Ectodermal cell (in vitro differentiated cells): ENCODE measurements around the gene CKAP2.
"Not testable (repeated sequence)": the region's sequence is repeated elsewhere in the genome, so short reads cannot be mapped to it uniquely, and the experiment has no call there.

Experiments
- H3K27ac ChIP-seq: 2 replicates; pipeline ENCODE4 v1.7.0; 2013; ENCODE audit warnings: mild to moderate bottlenecking, low read depth, low read length; ENCODE audit not compliant: insufficient read depth, poor library complexity, severe bottlenecking
- H3K27me3 ChIP-seq: 2 replicates; pipeline ENCODE4 v1.7.0; 2013; ENCODE audit warnings: mild to moderate bottlenecking, low read length; ENCODE audit not compliant: insufficient read depth, control insufficient read depth, poor library complexity, severe bottlenecking
- H3K36me3 ChIP-seq: one replicate; pipeline ENCODE4 v1.7.0; 2013; ENCODE audit warnings: low read length; ENCODE audit not compliant: control insufficient read depth, insufficient read depth
- H3K4me1 ChIP-seq: one replicate; pipeline ENCODE4 v1.7.0; 2013; ENCODE audit warnings: low read length; ENCODE audit not compliant: control insufficient read depth, insufficient read depth
- H3K4me3 ChIP-seq: 2 replicates; pipeline ENCODE4 v1.7.0; 2013; ENCODE audit warnings: low read depth, low read length, control low read depth; ENCODE audit not compliant: insufficient read depth
- H3K9me3 ChIP-seq: 2 replicates; pipeline ENCODE4 v1.7.0; 2013; ENCODE audit warnings: mild to moderate bottlenecking, low read length, moderate library complexity; ENCODE audit not compliant: control insufficient read depth
- WGBS, 2 experiments: methylation state at CpG; one replicate each; pipeline ENCODE4 v1.1.7; 2013; ENCODE audit warnings: missing lambda C conversion rate in 2 of 2; 5-methylcytosine and 5-hydroxymethylcytosine counted together

CKAP2 gene

DNA sequence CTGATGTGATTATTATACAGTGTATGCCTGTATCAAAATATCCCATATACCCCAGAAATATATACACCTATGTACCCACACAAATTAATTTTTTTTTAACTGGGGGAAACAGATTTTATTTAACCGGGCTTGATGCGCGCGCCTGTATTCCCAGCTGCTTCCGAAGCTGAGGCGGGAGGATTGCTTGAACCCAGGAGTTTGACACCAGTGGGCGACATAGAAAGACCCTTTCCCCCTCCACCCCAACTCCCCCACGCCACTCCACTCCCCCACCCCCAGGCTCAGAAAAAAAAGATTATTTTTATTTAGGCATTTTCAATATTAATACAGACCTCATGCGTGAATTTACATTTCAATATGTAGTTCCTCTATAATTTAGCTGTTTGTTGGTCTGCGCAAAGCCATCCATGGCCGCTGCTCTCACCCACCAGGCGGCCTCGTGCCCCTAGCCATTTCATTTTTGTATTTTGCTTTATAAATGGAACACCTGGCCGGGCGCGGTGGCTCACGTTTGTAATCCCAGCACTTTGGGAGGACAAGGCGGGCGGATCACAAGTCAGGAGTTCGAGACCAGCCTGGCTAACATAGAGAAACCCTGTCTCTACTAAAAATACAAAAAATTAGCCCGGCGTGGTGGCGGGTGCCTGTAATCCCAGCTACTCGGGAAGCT is 4.0 kb upstream of the CKAP2 start:
- H3K36me3 ChIP-seq: no peaks in the 10 kb centered on the region
- no peak overlapping the region for H3K4me3 ChIP-seq
- no peaks in the 10 kb centered on the region for H3K4me1 ChIP-seq
- H3K27me3 ChIP-seq: no peaks in the 10 kb centered on the region
- no peak overlapping the region for H3K27ac ChIP-seq
- no peaks in the 10 kb centered on the region for H3K9me3 ChIP-seq
- 93 to 94% methylated on average over 23 of the region's 24 CpGs for WGBS, 2 experiments

DNA sequence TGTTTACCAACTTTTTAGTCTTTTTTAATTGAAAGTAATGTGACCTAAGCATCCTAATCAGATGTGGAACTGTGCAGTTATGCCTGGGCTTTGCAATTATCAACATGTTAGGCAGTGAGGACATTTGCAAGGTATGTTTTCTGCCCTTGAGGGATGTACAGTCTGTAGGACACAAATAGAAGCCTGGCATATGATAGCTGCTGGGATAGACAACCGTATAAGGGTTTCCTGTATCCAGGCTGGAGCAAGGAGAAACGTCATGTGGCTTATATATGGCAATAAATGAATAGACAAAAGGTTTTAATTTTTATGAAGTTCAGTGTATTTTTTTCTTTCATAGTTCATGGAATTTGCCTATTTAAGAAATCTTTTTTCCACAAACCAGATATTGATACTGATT is 2.8 kb upstream of the CKAP2 start:
- Histone ChIP-seq H3K4me3 (no peak overlapping the region), H3K27ac (no peak overlapping the region), H3K4me1 (peaks cover 11% of the 10 kb centered on the region), H3K27me3 (no peaks in the 10 kb centered on the region), H3K36me3 (peaks cover 8% of the 10 kb centered on the region), H3K9me3 (no peaks in the 10 kb centered on the region)
- WGBS, 2 experiments: 88 to 95% methylated on average over 2 of the region's 2 CpGs

DNA sequence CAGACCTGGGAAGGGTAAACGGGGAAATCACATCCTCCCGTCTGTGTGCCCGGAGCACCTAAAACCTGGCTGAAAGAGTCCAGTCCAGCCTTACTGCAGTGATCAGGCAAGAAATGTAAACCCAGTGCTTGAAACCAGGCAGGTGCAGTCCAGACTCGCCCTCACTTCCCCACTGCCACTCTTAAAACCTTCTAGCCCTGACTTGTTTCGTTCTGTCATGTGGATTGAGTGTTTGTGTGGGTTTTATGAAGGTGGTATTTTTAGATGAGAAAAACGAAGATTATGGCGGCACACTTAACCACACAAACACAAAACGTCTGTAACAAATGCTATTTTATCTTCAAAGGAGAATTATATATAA is 839 bp upstream of the CKAP2 start:
- no peaks in the 10 kb centered on the region for H3K27me3 ChIP-seq
- H3K4me1 ChIP-seq: peaks cover 12% of the 10 kb centered on the region
- H3K27ac ChIP-seq: no peak overlapping the region
- H3K4me3 ChIP-seq: peak overlapping the region; percentile 92
- H3K36me3 ChIP-seq: peaks cover 8% of the 10 kb centered on the region
- WGBS, 2 experiments: 45 to 50% methylated on average over 4 of the region's 8 CpGs
- no peaks in the 10 kb centered on the region for H3K9me3 ChIP-seq

GRCh38 chr13:52455677-52456041 is 381 bp downstream of the CKAP2 start:
- WGBS, 2 experiments: 0% methylated on average over 37 of the region's 37 CpGs
- Histone ChIP-seq H3K27me3 (no peaks in the 10 kb centered on the region), H3K9me3 (no peaks in the 10 kb centered on the region), H3K4me1 (peaks cover 12% of the 10 kb centered on the region), H3K36me3 (peaks cover 8% of the 10 kb centered on the region), H3K27ac (peak overlapping the region; percentile 93), H3K4me3 (peak overlapping the region; percentile 92)

GRCh38 chr13:52459668-52460067 is 4.4 kb downstream of the CKAP2 start:
- 96 to 98% methylated on average over 6 of the region's 6 CpGs for WGBS, 2 experiments
- H3K9me3 ChIP-seq: no peaks in the 10 kb centered on the region
- peaks cover 23% of the 10 kb centered on the region for H3K36me3 ChIP-seq

GRCh38 chr13:52461265-52461664 is 6.0 kb downstream of the CKAP2 start:
- Histone ChIP-seq H3K36me3 (peaks cover 35% of the 10 kb centered on the region), H3K27ac (no peak overlapping the region), H3K9me3 (no peaks in the 10 kb centered on the region), H3K4me1 (peaks cover 12% of the 10 kb centered on the region), H3K27me3 (no peaks in the 10 kb centered on the region), H3K4me3 (no peak overlapping the region)
- 92 to 96% methylated on average over 3 of the region's 3 CpGs for WGBS, 2 experiments

More at GRCh38 chr13:52459668-52460067, 4.4 kb downstream of the CKAP2 start:
- no peaks in the 10 kb centered on the region for H3K27me3 ChIP-seq
- peaks cover 12% of the 10 kb centered on the region for H3K4me1 ChIP-seq
- no peak overlapping the region for H3K27ac ChIP-seq
- H3K4me3 ChIP-seq: no peak overlapping the region

DNA sequence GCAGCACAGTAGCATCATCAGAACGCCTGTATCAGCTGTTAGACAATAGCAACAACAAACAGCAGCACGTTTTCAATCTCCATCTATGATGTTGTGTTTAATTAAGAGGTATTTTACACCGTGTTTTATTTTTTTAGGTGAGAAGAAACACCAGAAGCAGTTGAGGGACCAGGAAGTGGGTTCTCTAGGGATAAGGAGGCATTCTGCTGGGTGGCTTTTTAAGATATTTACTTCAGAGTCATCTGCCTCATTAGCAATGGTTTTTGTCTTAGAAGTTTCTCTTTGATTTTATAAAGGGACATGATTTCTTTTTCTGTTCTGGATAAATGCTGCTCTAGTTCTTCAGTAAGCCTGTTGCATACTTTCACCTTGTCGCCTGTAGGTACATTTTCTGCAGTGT is 8.2 kb downstream of the CKAP2 start:
- 94 to 95% methylated on average over 4 of the region's 4 CpGs for WGBS, 2 experiments
- Histone ChIP-seq H3K36me3 (peaks cover 41% of the 10 kb centered on the region), H3K9me3 (no peaks in the 10 kb centered on the region), H3K4me1 (no peaks in the 10 kb centered on the region), H3K27ac (no peak overlapping the region), H3K4me3 (no peak overlapping the region), H3K27me3 (no peaks in the 10 kb centered on the region)

GRCh38 chr13:52468487-52468886 is 13.2 kb downstream of the CKAP2 start:
- not testable (repeated sequence) for H3K9me3 ChIP-seq, H3K27ac ChIP-seq, H3K27me3 ChIP-seq, H3K4me1 ChIP-seq, H3K4me3 ChIP-seq
- peaks cover 45% of the 10 kb centered on the region for H3K36me3 ChIP-seq
- 91 to 100% methylated on average over 2 of the region's 2 CpGs for WGBS, 2 experiments

GRCh38 chr13:52480677-52481428 is 25.6 kb downstream of the CKAP2 start:
- H3K4me3 ChIP-seq, H3K4me1 ChIP-seq, H3K9me3 ChIP-seq, H3K27ac ChIP-seq, H3K27me3 ChIP-seq, H3K36me3 ChIP-seq: not testable (repeated sequence)
- WGBS, 2 experiments: 88 to 90% methylated on average over 6 of the region's 7 CpGs

- not testable (repeated sequence) for H3K4me3 ChIP-seq, H3K36me3 ChIP-seq, H3K27me3 ChIP-seq, H3K9me3 ChIP-seq, H3K4me1 ChIP-seq, H3K27ac ChIP-seq
- whole genome bisulfite sequencing, 2 experiments: no CpG with 5 or more reads among the region's 2 CpGs
These were observed 31.8 kb downstream of the CKAP2 start for GRCh38 chr13:52487078-52487477.
